Stimulated activated CD4-positive, alpha-beta T cell treated with anti-CD3 and anti-CD28 coated beads, TNF-alpha, amount 100 ng/mL, for 48 hours (primary cell): ENCODE data around the gene AK8.
"Not testable (repeated sequence)": the region's sequence is repeated elsewhere in the genome, so short reads cannot be mapped to it uniquely, and the experiment has no call there.

ENCODE experiments used
- DNase-seq, 3 donors: peaks; one replicate each; pipeline ENCODE4 v3.0.0-alpha.2; 2020; ENCODE audit warnings: low read depth in 3 of 3

The AK8 gene

DNA sequence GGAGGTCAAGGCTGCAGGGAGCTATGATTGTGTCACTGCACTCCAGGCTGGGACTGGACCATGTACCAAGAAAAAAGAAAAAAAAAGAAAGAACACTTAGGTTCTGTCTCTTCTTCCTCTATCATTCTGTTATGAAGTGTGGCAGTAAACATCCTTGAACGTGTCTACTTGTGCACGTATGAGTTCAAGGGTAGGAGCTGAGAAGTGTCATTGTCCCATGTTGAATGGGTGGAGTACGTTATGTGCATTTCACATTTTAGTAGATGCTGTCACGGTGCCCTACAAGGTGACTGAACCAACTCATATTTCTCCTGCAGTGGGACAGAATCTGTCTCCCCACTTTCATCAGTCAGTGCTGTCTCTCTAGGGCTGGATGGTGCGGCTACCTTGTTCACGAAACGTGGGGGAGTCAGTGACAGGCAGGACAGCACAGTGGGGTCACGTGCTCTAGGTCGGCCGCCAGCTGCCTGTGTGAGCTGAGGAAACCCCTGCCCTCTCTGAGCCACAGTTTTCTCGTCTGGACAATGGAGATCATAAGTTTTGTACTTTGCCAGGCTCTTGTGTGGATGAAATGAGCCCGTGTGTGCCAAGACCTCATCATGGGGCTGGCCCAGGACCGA is 160.6 kb downstream of the AK8 start:
- DNase-seq, result no peak

DNA sequence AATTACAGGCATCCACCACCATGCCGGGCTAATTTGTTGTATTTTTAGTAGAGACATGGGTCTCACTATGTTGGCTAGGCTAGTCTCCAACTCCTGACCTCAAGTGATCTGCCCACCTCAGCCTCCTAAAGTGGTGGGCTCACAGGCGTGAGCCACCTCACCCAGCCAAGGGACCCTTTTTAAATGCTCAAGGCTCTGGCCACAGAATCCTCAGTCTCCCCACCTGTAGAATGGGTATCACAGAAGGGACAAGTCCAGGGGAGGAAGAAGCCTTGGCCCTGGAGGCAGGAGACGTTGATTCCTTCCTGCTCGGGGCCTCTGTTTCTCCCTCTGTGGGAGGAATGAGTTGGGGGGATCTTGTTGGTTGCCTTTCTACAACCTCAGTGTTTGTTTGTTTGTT is 162.1 kb downstream of the AK8 start:
- no peak for DNase-seq

DNA sequence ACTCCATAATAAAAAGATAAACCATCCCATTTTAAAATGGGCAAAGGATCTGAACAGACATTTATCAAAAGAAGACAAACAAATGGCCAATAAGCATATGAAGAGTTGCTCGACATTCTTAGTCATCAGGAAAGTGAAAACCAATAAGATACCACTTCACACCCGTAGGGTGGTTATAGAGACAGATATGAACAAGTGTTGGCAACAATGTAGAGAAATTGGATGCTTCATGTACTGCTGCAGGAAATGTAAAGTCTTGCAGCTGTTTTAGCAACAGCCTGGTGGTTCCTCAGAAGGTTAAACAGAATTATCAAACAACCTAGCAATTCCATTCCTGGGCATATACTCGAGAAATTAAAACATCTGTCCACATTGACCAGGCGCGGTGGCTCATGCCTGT is 165.3 kb downstream of the AK8 start:
- no peak for DNase-seq

DNA sequence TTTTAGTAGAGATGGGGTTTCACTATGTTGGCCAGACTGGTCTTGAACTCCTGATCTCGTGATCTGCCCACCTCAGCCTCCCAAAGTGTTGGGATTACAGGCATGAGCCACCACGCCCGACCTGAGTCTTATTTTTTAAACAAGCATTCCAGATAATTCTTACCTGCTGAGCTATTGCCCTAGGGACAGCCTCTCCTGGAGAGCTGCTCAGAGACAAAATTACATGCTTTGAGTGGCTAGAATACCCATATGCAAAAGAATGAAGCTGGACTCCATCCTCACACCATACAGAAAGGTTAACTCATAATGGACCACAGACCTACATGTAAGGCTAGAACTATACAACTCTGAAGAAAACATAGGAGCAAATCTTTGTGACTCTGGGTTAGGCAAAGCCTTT is 166.2 kb downstream of the AK8 start:
- DNase-seq, result no peak

DNA sequence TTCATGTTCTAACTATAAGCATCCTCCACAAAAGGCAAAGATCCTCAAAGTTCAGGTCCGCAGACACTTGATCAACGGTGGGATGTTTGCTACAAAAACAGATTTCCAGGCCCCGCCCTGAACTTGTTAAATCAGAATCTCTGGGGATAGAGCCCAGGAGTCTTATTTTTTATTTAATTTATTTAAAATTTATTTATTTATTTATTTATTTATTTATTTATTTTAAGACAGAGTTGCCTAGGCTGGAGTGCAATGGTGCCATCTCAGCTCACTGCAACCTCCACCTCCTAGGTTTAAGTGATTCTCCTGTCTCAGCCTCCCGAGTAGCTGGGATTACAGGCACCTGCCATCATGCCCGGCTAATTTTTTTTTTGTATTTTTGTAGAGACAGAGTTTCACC is 166.9 kb downstream of the AK8 start:
- not testable (repeated sequence) for DNase-seq

DNA sequence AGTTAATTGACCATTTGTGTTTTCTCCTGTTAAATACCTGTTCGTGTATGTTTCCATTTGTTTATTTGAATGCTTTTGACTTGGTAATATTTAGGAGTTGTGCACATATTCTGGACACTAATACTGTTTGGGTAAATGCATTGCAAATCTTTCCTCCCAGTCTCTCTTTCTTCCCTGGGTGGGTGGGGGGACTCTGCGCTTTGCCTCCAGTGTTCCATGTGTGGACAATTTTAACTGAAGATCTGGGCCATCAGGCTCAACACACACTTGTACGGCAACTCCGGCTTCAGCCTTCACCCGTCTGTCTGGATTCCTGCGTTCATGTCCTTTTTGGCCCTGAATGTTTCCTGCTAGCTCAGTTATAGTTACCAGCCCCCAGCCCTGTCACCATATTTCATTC is 167.8 kb downstream of the AK8 start:
- no peak for DNase-seq

DNA sequence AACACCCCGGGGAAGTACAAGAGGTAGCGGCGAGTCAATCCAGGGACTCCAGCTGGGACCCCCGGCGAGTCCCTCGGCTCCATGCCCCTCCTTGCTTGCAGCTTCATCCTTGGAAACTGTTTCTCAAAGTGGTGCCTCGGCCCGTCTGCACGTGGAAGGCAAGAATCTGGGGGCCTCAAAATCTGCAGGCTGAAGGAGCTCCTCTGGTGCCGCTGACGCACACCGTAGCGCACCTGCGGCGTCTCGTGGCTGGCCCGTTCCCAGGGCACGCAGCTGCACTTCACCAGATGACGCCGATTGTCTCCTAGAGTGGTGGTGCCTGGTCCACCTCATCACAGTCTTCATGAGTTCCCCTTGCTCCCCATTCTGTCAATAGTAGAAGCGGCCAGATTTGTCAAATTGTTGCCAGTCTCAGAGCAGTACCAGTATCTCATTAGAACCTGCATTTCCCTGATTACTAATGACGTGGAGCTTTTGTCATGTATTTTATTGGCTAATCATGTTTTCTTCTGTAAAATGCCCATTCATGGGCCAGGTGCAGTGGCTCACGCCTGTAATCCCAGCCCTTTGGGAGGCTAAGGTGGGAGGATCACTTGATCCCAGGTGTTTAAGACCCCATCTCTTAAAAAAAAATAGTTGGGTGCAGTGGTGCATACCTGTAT is 169.2 kb downstream of the AK8 start:
- no peak for DNase-seq

DNA sequence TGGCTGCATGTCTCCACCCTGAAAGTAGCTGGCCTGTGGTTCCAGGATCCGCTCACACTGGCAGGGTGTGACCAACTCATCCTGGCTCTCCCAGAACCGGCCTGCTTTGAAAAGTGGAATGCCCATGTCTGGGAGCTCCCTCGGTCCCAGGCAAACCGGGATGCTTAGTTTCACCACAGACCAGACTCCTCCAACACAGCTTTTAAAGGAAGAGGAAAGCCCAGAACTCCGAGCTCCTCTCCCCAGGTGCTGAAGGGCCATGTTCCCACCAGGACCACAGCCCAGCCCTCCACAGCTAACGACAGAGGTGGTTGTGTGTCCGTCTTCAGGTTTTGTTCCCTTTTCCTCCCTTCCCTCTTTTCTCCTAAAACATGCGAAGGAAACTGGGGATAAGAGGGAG is 169.8 kb downstream of the AK8 start:
- DNase-seq, result no peak

DNA sequence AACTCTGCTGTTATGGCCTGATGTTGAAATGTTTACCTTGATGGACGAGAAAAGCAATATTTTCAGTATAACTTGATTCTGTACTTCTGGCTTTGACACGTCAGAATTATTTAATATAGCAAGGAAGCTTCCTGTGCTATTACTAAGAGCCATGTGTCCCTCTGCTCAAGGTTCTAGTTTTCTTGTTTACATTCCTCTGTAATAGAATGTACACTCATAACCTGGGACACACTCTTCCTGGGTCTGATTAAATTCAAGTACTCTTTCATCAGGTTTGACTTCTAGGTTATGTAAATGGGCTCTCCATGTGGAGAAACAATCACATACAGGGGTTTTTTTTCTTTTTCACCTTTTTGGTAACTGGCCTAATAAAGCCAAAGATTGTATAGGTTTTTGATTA is 174.7 kb downstream of the AK8 start:
- no peak for DNase-seq

DNA sequence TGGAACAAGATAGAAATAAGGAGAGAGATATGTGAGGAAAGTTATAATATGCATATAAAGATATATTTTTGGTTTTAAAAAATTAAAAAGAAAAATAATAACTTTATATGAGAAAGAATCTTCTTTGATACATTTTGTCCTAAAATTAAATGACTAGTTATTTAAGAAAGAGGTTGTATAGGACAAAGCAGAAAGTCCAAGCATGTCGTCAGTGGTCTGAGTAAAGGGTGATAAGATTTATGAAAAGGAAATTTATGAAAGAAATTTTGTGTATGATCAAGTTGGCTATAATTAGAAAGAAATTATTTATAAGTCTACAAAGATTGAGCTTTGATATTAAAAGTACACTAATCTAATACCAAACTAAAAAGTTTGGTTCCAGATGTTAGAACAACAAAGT is 175.8 kb downstream of the AK8 start:
- no peak for DNase-seq

DNA sequence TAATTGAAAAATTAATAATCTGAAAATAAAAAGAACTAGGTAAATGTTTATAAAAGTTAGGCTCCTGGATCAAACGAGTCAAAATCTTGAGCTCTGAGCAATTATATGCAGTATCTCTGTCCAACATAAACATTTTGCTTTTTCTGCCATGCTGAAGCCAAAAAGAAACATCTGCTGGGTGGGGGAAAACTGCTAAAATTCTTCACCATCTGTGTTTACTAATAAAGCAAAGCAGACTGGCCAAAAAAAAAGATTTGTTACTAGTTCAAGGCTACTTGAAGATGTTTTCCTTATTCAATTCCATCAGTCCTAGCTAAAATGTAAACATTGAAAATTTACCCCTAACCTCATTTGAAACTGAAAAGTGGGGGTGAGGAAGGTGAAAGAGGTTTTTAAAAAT is 178.1 kb downstream of the AK8 start:
- DNase-seq, result no peak

DNA sequence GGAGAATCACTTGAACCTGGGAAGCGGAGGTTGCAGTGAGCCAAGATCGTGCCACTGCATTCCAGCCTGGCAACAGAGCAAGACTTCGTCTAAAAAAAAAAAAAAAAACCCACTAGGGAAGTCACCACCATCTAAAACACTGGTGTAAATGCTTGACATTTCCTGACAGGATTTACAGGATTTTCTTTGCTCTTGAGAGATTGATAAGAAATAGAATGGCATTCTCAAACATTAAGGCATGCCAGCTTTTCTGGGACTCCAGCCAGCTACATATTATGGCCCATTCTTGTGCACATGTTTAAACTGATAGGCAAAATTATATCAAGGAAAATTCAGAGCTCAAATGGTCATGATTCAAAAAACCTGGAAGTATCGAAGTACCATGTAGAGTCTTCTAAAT is 179.1 kb downstream of the AK8 start:
- no peak for DNase-seq

DNA sequence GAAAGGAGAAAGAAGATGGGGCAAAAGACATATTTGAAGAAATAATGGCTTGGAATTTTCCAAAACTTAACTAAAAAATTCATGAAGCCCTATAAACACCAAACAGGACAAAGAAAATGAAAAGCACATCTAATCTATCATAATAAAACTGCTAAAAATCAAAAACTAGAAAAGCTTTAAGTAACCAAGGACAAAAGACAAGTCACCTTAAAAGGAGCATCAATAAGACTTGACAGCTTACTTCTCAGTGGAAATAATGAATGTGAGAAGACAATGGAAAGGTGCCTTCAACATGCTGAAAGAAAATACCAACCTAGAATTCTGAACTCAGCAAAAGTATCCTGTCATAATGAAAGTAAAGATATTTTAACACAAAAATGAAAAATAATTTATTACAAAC is 180.9 kb downstream of the AK8 start:
- DNase-seq, result no peak

DNA sequence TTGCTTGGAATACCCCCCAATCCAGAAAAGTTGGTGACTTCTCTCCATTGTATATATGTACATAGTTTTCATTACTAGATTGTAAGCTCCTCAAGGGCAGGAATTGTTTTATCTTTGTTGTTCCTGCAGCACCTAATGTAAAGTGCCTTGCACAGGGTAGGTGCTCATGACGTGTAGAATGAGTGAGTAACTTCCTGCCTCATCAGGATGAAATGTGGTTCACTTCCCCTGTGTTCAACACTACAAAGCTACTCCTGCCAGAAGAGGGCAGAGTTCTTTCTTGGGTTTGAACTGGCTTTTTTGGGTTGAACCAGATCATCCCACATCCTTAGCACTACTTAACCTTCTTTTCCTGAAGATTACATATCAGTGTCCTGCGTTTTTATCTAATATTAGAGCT is 183.9 kb downstream of the AK8 start:
- DNase-seq, result peak in 1 of 3 donors; percentile 7

DNA sequence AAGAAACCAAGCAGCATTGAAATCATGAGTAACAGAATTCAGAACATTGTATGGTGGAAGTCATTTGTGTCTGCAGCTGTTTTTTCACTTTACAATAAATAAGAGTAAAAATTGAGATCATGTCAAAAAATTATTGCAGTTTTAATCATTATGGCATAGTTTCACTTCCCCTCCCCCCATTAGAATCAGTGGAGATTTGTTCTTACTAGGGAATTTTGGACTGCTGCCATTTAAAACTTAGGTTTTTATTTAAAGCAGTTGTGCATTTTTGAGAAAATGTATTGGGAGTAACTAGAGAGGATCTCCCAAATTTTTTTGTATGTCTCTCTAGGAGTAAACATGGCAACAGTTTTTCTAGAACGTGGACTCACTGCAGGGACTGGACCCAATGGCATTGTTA is 187.4 kb downstream of the AK8 start:
- no peak for DNase-seq

DNA sequence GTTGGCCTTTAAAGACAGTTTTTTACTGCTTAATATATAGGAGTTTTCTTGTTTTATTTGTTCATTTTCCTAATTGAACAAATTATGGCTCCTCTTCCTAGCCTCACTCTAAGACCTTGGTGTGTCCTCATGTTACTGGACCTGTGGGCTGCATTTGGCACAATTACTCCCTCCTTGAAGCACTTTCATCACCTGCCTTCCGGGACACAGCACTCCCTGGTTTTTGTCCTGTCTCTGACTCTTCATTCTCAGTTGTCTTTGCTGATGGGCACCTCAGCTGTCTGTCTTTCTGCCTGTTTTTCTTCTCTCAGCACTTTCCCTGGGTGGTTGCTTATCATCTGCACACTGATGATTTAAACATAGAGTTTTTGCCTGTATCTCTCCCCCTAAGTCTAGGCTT is 194.2 kb downstream of the AK8 start:
- no peak for DNase-seq

DNA sequence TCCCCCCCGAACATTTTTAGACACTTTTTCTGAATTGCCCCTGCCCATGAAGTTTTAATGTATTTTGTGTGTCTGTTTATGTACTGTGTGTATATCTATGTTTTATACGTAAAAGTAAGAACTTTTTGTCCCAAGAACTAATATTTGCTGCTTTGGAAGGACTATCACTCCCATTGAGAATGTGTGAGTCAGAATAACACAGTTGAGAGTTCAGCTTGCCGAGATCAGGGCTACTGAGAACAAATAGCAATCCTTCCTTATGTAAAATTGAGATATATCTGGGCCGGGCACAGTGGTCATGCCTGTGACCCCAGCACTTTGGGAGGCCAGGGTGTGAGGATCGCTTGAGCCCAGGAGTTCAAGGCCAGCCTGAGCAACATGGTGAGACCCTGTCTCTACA is 196.5 kb downstream of the AK8 start:
- DNase-seq, result no peak

DNA sequence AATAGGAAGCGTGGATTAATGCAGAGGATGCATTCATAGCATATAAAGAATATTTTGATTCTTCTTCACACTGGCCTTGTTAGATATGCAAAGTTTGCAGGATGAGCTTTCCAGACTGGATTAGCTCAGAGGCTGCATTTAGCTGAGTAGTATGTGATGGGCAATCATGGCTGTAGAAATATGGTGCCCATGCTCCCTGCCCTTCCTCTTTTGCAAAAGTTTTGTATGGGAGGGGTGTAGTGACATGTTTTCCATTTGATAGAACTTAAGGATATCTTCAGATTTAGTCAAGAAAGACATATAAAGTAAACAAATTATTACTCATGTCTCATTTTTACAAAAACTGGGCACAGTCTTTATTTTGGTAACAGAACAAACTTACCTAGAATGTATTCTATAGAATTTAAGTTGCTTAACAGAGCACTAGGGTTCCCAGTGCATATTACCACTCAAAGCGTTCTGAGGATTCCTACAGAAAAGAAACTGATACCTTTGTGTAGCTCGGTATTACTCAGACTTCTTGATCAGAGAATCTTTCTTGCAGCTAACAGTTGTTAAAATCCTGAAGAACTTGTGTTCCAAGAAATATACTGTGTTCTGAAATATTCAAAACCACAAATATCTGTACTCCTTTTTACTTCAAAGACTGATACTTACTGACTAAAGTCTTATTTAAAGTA is 198.0 kb downstream of the AK8 start:
- DNase-seq, result no peak

DNA sequence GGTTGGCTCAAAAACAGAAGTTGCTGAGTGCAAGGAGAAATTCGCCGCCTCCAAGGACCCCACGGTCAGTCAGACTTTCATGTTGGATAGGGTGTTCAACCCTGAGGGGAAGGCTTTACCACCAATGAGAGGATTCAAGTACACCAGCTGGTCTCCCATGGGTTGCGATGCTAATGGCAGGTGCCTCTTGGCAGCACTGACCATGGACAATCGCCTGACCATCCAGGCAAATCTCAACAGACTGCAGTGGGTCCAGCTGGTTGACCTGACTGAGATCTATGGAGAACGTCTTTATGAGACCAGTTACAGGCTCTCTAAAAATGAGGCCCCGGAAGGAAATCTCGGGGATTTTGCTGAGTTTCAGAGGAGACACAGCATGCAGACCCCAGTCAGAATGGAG is 200.1 kb downstream of the AK8 start:
- no peak for DNase-seq
